ENCODE data around the gene MPRIP. TPM values are rescaled to one million over a fixed set of nuclear protein-coding genes. Genes with fewer than 3 reads are reported as not detected.

The MPRIP gene
- total RNA-seq, 1 donor from 2014 or later: 93.3 TPM

DNA sequence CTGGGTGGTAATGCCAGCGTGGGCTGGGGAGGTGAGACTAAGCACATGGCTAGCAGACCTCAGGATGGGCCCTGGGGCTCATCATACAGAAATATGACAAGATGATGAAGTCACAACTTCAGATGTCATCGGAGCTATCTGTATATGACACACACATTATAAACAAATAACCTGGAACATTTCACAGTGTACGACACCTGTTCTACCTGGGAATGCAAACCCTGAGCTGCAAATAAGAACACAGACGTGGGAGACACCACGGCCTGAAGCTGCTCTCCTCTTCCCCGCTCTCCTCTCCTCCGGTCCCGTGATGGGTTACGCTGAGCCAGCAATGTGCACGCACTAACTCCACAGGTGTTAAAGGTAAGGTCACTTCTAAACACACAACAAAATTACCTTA, 159.0 kb downstream of the MPRIP start:
- ATAC-seq (no peak), DNase-seq (ENCODE audit: low spot score) (no peak)

DNA sequence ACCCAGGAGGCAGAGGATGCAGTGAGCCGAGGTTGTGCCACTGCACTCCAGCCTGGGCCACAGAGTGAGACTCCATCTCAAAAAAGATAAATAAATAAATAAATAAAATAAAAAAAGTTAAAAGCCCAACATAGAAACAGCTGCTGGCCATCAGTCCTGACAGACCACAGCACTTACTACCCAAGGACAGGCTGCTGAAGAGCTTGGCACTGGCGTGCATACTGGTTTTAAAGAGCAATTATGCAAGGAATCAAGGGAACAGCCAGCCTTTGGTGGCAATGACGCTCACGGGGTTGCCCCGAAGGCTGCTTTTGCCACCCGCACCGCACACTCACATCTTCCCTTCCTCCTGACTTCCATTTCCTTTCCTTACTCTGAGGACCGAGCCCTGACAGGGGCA, 159.7 kb downstream of the MPRIP start:
- no peak for ATAC-seq
- no peak for DNase-seq (ENCODE audit: low spot score)

DNA sequence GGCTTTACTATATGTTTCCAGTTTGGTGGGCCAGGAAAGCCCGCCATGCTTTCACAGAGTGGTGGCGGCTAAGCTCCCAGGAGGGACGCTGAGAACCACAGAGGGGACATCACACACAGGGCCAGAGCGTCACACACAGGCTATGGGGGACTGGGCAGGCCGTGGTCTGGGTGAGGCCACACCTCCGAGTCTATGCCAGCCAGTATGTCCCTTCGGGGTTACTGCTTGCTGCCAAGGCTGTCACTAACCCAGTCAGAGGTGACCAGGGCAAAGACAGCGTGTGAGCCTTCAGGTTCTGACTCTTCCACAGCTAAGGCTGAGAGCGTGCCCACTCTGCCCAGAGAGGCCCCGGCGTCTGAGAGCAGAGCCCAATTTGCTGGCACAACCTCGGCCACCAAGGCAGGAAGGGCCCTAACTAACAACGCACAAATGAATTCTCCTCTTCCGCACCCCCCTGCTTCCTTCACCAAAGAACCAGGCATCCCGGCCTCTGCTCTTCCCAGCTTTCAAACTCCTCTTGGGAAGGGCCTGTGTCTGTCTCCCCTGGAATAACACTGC, 161.0 kb downstream of the MPRIP start:
- no peak for DNase-seq (ENCODE audit: low spot score)
- ATAC-seq: no peak

DNA sequence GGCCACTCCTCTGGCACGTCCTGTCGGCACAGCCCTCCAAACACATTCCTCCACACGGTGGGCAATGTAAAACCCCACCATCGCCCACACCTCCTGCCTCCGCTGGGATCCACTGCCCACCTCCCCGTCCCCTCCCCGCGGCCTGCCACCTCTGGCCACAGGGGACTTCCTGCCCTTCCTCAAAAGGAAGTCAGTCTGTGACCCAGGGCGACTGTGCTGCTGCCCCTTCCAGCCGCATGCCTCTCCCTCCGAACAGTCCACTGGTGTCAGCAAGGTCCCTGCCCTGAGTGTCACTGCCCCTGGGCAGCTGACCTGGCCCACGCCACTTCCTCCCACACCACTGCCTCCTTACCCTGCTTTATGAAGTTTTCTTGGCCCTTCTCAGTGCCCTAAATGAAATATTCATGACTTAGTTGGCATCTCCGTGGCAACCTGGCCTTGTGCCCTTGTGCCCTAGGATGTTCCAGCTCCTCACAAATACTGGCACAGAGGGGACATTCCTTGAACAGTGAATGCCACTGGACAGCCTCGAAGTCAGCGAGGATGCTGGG, 161.9 kb downstream of the MPRIP start:
- ATAC-seq: no peak
- no peak for DNase-seq (ENCODE audit: low spot score)

DNA sequence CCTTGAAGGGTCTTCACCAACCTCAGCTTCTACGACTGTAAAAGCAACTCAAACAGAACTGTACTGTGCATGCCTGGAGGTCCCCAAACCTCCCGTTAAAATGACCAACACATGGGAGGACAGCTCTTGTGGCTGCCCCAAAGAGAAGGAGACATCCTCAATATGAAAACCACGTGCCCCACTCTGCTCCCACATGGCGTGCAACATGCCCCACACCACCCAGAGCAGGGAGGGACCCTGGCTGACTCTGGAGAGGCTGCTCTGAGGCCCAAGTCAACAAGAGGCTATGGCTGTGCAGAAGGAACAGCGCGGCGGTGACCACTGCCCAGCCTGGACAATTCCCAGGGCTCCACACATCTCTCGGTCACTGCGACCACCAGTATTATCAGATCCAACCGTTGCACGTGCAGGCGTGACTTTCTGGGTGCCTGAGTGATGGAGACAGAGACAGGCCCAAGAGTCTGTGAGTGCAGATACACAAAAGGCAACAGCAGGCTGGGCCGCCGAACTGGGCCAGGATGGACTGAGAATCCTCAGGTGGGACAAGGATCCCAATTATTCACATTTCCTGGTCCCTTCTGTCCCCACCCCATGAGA, 162.5 kb downstream of the MPRIP start:
- ATAC-seq: no peak
- DNase-seq (ENCODE audit: low spot score): no peak

DNA sequence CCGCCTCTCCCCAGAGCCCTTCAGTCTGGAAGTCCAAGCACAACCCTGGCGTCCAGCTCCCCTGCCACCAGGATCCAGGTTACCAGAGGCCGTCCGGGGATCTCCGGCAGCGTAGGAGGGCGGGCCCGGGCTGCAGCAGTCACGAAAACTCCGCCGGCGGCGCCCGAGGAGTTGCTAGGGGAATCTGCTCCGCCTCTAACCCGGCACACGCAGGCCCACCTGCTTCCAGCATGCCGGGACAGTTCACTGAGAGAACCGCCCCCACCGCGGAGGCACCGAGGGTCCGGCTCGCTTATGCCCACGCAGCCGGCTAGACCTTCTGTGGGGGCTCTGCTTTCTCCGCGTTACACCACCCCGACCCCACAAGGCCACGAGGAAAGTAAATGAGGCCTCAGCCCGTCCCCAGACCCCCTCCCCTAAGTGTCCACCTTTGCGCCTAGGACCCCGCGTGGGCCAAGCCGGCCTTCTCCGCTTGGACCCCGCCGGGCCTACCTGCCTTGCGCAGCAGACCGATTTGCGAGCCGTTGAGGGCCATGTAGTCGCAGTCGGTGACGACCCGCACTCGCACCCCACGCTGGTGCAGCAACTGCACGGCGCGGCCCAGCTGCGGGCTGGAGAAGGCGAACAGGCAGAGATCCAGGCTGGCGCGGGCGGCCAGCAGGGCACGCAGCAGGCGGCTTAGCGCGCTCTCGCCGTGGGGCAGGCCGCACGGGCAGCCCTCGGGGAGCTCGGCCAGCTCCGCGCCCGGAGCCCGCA, 163.3 kb downstream of the MPRIP start:
- DNase-seq (ENCODE audit: low spot score) (peak; percentile 80), ATAC-seq (peak; percentile 54)

DNA sequence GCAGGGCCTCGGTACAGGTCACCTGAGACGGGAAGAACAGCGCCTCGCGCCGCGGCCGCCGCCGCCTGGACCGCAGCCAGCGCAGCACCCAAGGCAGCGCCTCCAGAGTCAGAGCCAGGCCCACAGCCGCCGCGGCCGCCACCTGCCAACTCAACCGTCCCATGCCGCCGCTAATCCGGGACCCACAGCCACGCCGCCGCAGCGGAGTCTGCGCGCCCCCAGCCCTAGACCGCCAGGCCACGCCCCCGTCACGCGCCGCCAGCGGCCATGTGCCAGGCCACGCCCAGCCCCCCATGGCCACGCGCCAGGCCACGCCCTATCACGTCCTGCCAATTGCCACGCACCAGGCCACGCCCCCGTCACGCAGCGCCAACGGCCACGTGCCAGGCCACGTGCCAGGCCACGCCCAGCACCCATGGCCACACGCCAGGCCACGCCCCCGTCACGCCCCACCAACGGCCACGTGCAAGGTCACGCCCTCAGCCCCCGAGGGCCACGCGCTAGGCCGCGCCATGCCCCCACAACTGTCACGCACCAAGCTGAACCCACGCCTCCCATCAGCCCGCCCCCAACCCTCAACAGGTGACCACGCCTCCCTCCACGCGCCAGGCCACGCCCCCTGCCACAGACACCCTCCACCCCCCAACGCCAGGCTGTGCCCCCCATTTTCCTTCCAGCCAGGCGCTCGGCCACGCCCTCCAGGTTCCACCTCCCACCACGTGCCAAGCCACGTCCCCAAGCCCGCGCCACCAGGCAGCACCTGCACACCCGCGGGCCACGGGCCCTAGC, 164.1 kb downstream of the MPRIP start, which contains the start of gene PLD6:
Gene PLD6, minus strand, starts transcription at position 210 of the 789 bp plus-strand sequence. Its CDS starts 47 bp downstream, at position 163.
- peak; percentile 95 for DNase-seq (ENCODE audit: low spot score)
- peak; percentile 74 for ATAC-seq

DNA sequence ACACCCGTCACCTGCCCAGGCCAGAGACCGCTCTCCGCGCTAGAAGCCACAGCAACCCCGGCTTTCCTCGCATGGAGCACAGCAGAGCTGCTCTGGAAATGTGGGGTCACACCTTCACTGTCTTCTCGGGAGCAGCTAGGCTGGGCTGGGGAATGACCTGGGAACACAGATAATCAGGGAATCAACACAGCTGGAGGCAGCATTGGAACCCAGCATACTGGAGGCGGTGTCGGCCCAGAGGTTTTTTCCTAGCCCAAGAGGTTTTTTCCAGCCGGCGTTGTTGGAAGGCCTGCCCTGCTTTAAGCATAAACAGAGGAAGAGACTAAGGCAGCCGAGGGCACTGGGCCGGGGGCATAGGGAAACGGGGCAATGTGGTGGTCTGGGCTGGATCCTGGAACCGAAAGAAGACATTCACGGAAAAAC, 164.7 kb downstream of the MPRIP start:
- ATAC-seq (no peak), DNase-seq (ENCODE audit: low spot score) (no peak)

DNA sequence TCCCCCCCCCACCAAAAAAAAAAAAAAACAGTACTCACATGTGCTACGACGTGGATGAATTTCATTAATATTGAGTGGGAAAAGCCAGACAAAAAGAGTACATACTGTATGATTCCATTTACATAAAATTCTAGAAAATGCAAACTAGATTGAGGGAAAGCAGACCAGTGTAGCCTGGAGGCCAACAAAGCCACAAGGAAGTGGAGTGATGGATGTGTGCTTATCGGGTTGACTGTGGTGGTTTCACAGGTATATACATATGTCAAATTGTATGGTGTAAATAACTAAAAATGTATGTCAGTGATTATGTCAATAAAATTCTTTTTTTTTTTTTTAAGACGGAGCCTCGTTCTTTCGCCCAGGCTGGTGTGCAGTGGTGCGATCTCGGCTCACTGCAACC, 165.7 kb downstream of the MPRIP start:
- ATAC-seq: no peak
- DNase-seq (ENCODE audit: low spot score): no peak

DNA sequence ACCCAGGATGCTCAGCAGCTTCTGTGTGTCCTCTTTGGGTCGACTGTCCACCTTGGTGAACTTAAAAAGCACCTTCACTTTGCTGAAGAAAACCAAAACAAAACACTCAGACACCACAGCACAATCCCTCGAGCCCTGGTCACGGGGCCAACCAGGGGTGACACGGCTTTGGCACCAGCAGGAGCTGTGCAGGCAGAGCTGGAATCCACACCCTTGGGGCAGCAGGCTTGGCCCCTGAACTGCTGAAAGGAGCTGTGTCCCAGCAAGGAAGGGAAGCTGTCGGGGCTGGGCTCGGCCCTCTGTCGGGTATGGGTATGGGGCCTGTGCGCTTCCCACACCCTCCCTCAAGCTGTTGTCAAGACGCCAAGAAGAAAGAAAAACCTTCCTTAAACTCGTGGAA, 171.5 kb downstream of the MPRIP start:
- DNase-seq (ENCODE audit: low spot score) (no peak), ATAC-seq (no peak)

DNA sequence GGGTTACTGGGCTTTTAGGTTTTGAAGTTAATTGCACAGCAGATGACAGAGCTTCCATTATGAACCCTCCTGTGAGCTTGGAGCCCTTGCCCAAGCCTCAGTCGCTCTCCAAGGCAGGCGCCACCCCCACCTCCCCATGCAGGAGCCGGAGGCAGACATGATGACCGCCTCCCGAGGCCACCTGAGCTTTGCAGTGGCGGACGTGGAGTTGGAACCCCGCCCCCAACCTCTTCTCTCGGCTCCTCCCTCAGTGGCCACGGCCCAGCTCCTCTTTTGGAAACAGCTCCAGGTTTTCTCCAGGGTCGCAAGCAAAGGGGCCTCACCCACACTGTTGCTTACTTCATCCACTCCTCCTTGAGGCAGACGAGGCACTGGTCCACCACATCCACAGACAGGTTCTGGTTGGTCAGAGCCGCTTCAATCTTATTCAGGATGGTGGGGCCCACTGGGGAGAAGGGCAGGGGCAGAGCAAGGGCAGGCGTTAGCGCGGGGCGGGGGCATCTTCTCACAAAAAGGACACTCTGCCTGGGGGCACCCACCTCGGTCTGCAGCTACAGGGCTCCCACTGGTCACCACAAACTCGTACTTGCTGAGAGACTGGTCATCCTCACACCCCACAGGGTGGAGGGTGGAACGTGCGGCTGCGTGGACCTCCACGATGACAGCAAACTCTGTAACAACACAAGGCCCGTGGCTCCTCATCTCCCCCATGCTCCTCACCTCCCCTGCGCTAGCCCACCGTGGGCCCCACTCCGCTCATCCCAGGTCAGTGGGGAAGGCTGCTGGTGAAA, 172.6 kb downstream of the MPRIP start:
- peak; percentile 9 for ATAC-seq

DNA sequence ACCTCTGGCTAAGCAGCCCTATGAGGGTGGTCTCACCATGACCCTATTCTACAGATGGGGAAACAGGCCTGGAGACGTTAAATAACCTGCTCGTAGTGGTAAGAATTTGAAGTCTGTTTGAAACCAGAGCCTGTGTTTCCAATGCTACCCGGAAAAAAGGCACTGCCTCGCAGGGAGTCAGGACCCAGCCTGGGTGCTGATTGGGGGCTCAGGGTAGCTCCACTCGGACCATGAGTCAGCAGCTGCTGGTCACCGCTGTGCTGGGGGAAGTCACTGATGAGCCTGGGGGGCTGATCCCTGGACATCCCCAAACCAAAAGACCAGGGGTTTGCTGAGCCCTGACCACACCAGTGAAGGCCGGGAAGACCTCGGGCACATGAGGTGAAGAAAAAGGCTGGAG, 173.3 kb downstream of the MPRIP start:
- no peak for ATAC-seq

More for the DNA sequence above, 172.6 kb downstream of the MPRIP start:
- no peak for DNase-seq (ENCODE audit: low spot score)

DNA sequence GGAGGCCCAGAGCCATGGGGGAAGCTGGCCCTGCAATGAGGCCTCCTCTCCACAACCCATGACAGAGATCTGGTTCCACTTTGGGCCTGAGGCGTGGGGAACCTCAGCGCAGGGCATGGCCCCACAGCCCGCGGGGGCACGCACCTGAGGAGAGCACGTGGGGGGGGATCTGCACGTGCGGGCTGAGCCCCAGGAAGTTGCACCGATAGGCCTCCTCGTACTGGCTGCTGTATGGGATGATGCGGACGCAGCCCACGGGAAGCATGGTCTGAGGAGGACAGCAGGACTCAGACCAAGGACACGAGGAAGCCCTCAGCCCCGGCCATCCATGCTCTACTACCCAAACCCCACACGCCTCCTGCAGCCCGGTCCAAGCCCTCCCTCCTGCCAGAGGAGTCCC, 174.0 kb downstream of the MPRIP start:
- ATAC-seq: no peak
- no peak for DNase-seq (ENCODE audit: low spot score)

More for the DNA sequence above, 173.3 kb downstream of the MPRIP start:
- DNase-seq (ENCODE audit: low spot score): no peak

DNA sequence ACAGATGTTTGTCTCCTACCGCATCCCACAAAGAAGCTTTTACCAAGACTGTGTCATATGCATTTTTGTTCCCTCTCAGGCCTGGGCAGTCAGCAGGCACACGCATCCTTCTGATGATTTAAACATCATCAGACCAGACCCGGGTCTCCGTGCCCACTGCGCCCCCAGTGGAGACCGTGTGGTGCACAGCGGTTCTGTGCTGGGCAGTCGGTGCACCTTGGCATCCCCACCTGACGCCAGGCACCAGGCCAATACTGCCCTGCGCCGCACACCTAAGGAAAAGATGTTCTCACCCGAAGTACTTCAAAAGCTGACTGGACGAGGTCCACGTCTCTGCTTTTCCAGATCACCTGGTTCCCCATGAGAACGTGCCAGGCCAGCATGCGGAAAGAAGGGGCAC, 174.5 kb downstream of the MPRIP start:
- no peak for ATAC-seq
- no peak for DNase-seq (ENCODE audit: low spot score)

DNA sequence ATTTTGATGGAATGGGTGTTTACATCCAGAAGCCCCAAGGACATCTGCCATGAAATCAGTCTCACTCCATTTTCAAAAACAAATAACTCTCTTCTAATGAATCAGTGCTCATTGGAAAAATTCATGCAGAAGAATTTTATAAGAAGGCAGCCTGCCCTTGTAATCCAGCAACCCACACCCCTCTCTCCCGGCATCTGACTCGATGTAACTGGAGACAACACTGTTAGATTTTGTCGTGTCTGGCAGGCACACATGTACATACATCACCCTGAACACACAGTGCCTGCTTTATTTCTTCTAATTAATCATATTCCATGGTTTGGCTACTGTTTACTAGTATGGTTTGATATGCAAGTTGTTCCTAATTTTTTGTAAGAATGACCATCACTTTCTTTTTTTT, 175.7 kb downstream of the MPRIP start:
- no peak for DNase-seq (ENCODE audit: low spot score)
- no peak for ATAC-seq

DNA sequence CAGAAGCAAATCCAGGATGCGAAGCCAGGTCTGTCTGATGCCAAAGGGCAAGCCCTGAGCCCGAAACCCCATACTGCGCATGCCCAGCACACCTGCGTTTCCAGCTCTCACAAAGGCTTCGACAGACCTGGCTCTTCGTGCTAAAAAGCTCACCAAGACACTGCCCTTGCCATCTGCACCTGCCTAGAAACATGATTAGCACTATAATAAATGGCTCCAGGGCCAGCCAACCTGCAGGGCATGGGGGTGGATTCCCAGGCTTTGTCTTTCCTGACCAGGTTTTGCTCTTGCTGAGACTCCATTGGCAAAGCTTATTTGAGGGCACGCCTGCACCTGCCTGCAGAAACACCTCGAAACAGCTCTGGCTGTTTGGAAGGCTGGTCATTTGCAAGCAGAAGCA, 178.3 kb downstream of the MPRIP start:
- DNase-seq (ENCODE audit: low spot score) (no peak), ATAC-seq (no peak)

DNA sequence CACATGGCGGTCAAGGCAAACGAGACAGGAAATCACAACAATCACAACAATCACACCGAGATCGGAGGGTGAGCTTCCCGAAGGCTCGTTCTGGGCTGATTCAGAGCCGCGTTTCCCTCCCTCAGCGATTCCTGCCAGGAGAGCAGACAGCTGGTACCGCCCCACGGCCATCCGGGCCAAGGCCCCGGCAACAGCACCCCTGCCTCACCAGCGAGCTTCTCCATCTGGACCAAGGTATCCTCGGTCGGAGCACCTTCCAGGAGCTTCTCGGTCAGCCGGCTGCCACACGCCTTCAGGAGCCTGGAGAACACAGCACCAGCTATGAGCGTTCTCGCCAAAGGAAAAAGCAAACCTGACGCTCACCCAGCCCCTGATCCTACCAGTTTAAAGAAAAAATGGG, 179.1 kb downstream of the MPRIP start:
- no peak for ATAC-seq
- no peak for DNase-seq (ENCODE audit: low spot score)

DNA sequence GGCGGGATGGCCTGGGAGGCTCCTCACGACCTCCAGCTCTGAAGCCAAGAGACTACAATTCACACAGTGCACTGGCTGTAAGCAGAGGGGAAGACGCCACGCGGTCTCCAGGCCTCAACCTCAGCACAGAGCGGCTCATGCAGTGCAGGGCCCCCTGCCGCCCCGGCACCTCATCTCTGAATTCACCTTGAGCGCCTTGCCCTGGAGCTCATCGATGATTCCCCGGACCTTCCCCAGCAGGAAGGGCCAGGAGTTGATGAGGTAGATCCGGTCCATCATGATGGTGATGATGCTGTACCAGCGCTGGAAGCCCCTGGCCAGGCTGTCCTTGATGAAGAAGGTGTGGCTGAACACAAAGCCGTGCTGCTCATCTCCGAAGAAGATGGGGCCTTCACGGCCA, 181.5 kb downstream of the MPRIP start:
- DNase-seq (ENCODE audit: low spot score) (no peak), ATAC-seq (no peak)

DNA sequence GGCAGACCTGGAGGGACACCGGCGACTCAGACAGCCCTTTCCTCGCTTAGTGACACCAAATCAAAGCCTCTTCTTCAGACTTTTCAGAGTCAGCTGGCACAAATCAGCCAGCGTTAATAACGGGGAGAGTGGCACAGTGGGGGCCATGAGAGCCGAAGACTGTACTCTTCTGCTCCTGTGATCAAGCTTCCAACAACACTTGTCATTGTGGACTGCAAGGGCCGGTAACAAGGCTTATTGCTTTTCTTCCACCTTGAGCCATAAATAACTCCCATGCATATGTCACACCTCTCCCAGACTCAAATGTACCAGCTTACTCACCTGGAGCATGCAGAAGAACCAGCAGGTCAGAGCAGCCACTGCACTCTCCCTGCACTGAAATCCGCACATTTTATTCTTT, 181.9 kb downstream of the MPRIP start:
- ATAC-seq (no peak), DNase-seq (ENCODE audit: low spot score) (no peak)

DNA sequence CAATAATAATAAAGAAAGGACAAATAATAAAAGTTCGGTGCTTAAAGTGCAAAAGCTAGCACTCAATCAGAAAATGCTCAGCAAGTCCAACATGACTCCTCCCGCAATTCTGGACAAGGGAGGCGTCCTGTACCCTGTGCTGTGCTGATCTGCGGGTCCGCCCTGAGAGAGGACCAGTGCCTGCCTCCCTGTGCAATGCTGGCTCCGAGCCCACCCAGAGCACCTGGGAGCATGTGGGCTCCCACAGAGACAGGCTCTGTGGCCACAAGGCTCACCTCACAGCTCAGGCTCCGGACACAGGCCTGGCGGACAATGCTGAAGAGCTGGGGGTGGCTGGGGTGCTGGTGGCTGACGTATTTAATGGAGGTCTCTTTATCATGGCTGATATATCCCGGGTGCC, 183.6 kb downstream of the MPRIP start:
- no peak for ATAC-seq

More for the DNA sequence above, 183.6 kb downstream of the MPRIP start:
- DNase-seq (ENCODE audit: low spot score): no peak
